Ectodermal cell (in vitro differentiated cells): ENCODE results near the gene ROPN1L.

Source experiments
- H3K27ac ChIP-seq: 2 replicates; pipeline ENCODE4 v1.7.0; 2013; ENCODE audit warnings: mild to moderate bottlenecking, low read depth, low read length; ENCODE audit not compliant: insufficient read depth, poor library complexity, severe bottlenecking
- H3K27me3 ChIP-seq: 2 replicates; pipeline ENCODE4 v1.7.0; 2013; ENCODE audit warnings: mild to moderate bottlenecking, low read length; ENCODE audit not compliant: insufficient read depth, control insufficient read depth, poor library complexity, severe bottlenecking
- H3K36me3 ChIP-seq: one replicate; pipeline ENCODE4 v1.7.0; 2013; ENCODE audit warnings: low read length; ENCODE audit not compliant: control insufficient read depth, insufficient read depth
- H3K4me1 ChIP-seq: one replicate; pipeline ENCODE4 v1.7.0; 2013; ENCODE audit warnings: low read length; ENCODE audit not compliant: control insufficient read depth, insufficient read depth
- H3K4me3 ChIP-seq: 2 replicates; pipeline ENCODE4 v1.7.0; 2013; ENCODE audit warnings: low read depth, low read length, control low read depth; ENCODE audit not compliant: insufficient read depth
- H3K9me3 ChIP-seq: 2 replicates; pipeline ENCODE4 v1.7.0; 2013; ENCODE audit warnings: mild to moderate bottlenecking, low read length, moderate library complexity; ENCODE audit not compliant: control insufficient read depth
- WGBS, 2 experiments: methylation state at CpG; one replicate each; pipeline ENCODE4 v1.1.7; 2013; ENCODE audit warnings: missing lambda C conversion rate in 2 of 2; 5-methylcytosine and 5-hydroxymethylcytosine counted together

ROPN1L gene

GRCh38 chr5:10466446-10467073 is 24.9 kb downstream of the ROPN1L start:
- Histone ChIP-seq H3K4me3 (no peak overlapping the region), H3K9me3 (no peaks in the 10 kb centered on the region), H3K36me3 (no peaks in the 10 kb centered on the region), H3K27me3 (peaks cover 4% of the 10 kb centered on the region), H3K4me1 (peaks cover 9% of the 10 kb centered on the region), H3K27ac (no peak overlapping the region)
- 91% methylated on average over 17 of the region's 17 CpGs for WGBS, 2 experiments

DNA sequence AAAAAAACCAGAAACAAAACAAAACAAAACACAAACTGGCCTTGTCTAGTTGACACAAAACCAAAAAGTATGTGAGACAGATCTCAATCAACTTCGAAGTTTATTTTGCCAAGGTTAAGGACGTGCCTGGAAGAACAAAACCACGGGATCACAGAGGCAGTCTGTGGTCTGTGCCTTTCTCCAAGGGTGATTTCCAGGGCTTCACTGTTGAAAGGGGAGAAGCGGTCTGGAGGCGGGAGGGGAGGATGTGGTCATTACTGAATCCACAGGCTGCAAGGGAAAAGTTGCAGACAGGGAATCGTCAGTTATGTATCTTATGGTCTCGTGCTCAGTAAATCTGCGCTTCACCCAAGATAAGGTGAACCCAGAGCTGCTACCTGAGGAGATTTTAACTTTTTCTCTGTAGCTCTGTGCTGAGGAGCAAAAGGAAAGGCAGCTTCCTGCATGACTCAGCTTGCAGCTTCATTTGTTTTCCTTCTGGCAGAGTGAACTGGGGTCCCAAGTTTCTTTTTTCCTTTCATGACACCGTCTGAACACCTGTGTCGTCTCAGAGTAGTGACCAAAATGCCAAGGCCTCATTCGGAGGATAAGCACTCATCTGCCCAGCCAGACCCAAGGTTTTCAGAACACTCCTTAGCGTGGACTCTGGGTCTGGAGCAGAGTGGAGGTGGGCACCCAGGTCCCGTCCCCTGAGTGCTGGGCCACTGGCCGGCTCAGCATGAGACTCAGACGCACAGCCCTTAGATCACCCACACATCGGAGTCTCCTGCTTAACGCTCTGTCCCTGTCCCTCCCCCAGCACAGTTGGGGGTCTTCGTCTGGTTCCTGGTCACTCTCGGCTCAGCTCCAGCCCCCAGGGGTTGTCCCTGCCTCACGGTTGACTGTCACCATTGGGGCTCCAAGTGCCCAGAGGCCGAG is 25.9 kb downstream of the ROPN1L start:
- no peak overlapping the region for H3K27ac ChIP-seq
- no peak overlapping the region for H3K4me3 ChIP-seq
- H3K9me3 ChIP-seq: no peaks in the 10 kb centered on the region
- H3K36me3 ChIP-seq: no peaks in the 10 kb centered on the region
- 42 to 50% methylated on average over 21 of the region's 21 CpGs for WGBS, 2 experiments
- peaks cover 4% of the 10 kb centered on the region for H3K27me3 ChIP-seq
- peaks cover 9% of the 10 kb centered on the region for H3K4me1 ChIP-seq

DNA sequence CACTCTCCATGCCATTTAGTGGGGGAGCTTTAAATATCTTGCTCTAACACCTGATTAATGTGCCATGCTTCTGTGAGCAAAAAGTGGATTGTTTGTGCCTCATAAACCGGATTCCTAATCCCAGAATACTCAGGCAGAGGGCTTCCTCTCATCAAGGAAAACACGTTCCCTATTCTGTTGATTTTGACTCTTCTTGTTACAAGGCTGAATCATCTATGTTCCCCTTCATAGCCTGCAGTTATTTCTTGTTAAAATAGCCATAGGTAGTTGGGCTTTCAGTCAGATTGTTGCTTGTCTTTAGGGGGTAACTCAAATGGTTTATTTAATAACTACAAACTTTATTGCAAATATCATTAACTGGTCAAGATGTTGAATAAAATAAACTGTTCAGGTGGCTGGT is 26.6 kb downstream of the ROPN1L start:
- peaks cover 4% of the 10 kb centered on the region for H3K27me3 ChIP-seq
- H3K27ac ChIP-seq: no peak overlapping the region
- H3K4me1 ChIP-seq: peaks cover 9% of the 10 kb centered on the region
- H3K9me3 ChIP-seq: no peaks in the 10 kb centered on the region
- H3K36me3 ChIP-seq: no peaks in the 10 kb centered on the region
- H3K4me3 ChIP-seq: no peak overlapping the region
- WGBS, 2 experiments: 81 to 87% methylated on average over 2 of the region's 2 CpGs

- Histone ChIP-seq H3K9me3 (no peaks in the 10 kb centered on the region), H3K36me3 (no peaks in the 10 kb centered on the region), H3K4me3 (no peak overlapping the region), H3K27ac (no peak overlapping the region), H3K4me1 (peaks cover 9% of the 10 kb centered on the region), H3K27me3 (peaks cover 4% of the 10 kb centered on the region)
- WGBS, 2 experiments: 91 to 92% methylated on average over 7 of the region's 8 CpGs
These were observed 27.8 kb downstream of the ROPN1L start for GRCh38 chr5:10469253-10470050.

GRCh38 chr5:10470669-10471068 is 29.0 kb downstream of the ROPN1L start:
- Histone ChIP-seq H3K4me1 (peaks cover 9% of the 10 kb centered on the region), H3K27me3 (peaks cover 4% of the 10 kb centered on the region), H3K9me3 (no peaks in the 10 kb centered on the region), H3K27ac (no peak overlapping the region), H3K36me3 (no peaks in the 10 kb centered on the region), H3K4me3 (no peak overlapping the region)
- 92 to 97% methylated on average over 10 of the region's 10 CpGs for WGBS, 2 experiments

DNA sequence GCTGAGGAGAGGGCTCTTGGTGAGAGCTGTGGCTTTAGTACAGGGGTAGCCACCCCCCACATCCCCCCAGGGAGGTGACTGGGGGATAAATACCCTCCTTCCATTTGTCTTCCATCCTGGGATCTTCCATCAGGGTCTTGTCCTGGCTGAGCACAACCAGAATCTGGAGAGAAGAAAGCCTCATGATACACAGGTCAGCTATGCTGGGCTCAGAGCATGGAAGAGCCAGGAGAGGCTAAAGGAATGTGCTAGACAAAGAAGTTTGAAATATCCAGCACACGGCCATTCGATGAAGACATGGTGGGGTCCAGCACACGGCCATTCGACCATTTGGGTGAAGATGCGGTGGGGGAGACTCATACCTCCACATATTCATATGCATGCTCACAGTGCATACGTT is 30.0 kb downstream of the ROPN1L start:
- WGBS, 2 experiments: 95 to 97% methylated on average over 5 to 6 of the region's 6 CpGs
- no peaks in the 10 kb centered on the region for H3K36me3 ChIP-seq
- no peak overlapping the region for H3K27ac ChIP-seq
- peaks cover 2% of the 10 kb centered on the region for H3K27me3 ChIP-seq
- H3K4me1 ChIP-seq: peaks cover 9% of the 10 kb centered on the region
- H3K9me3 ChIP-seq: no peaks in the 10 kb centered on the region
- no peak overlapping the region for H3K4me3 ChIP-seq

GRCh38 chr5:10474521-10475075 is 32.9 kb downstream of the ROPN1L start:
- Histone ChIP-seq H3K9me3 (no peaks in the 10 kb centered on the region), H3K27ac (no peak overlapping the region), H3K27me3 (peaks cover 5% of the 10 kb centered on the region), H3K36me3 (no peaks in the 10 kb centered on the region), H3K4me1 (no peaks in the 10 kb centered on the region), H3K4me3 (no peak overlapping the region)
- WGBS, 2 experiments: 94 to 95% methylated on average over 7 of the region's 7 CpGs

GRCh38 chr5:10475931-10476676 is 34.4 kb downstream of the ROPN1L start:
- Histone ChIP-seq H3K27me3 (peaks cover 6% of the 10 kb centered on the region), H3K27ac (no peak overlapping the region), H3K4me1 (peaks cover 8% of the 10 kb centered on the region), H3K36me3 (no peaks in the 10 kb centered on the region), H3K9me3 (no peaks in the 10 kb centered on the region), H3K4me3 (no peak overlapping the region)
- 89 to 90% methylated on average over 12 of the region's 12 CpGs for WGBS, 2 experiments

DNA sequence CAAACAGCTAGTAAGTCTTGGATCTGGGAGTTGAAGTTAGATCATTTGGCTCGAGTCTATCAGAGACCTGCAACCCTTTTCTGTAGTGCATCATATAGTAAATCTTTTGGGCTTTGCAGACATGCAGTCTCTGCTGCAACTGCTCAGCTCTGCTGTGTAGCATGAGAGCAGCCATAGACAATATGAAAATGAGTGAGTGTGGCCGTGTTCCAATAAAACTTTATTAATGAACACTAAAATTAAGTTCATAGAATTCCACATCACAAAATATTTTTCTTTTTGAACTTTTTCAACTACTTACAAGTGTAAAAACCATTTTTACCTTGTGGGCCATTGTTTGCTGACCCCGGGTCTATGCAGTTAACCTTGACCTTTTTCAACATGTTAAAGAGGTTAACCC is 35.2 kb downstream of the ROPN1L start:
- WGBS, 2 experiments: 91 to 92% methylated on average over 3 of the region's 3 CpGs

More for the DNA sequence above, 35.2 kb downstream of the ROPN1L start:
- Histone ChIP-seq H3K4me3 (no peak overlapping the region), H3K36me3 (no peaks in the 10 kb centered on the region), H3K9me3 (no peaks in the 10 kb centered on the region), H3K27me3 (peaks cover 8% of the 10 kb centered on the region), H3K27ac (no peak overlapping the region), H3K4me1 (peaks cover 11% of the 10 kb centered on the region)
